Liver (tissue), 9 donors: Measurements from ENCODE around the gene C11orf98. TPM values are rescaled to one million over a fixed set of nuclear protein-coding genes. Genes with fewer than 3 reads are reported as not detected.

Source experiments
- DNase-seq: peaks from one replicate; pipeline ENCODE4 v3.0.0-alpha.2; 2017; ENCODE audit warnings: low spot score
- H3K27ac ChIP-seq, 2 donors: one replicate each; pipeline ENCODE4 v1.7.0; 2013; ENCODE audit warnings: inconsistent platforms in 2 of 2, low read length in 2 of 2, control low read depth in 1 of 2, low read depth in 1 of 2, mild to moderate bottlenecking in 1 of 2
- H3K27me3 ChIP-seq, 4 donors: one replicate each; pipeline versions ENCODE4 v1.6.1 to v1.7.0; 2013; ENCODE audit warnings: low read length in 3 of 4, inconsistent platforms in 1 of 4, mild to moderate bottlenecking in 1 of 4, moderate library complexity in 1 of 4; ENCODE audit not compliant: control insufficient read depth in 4 of 4, insufficient read depth in 4 of 4
- H3K36me3 ChIP-seq, 4 donors: one replicate each; pipeline versions ENCODE4 v1.6.1 to v1.7.0; 2013; ENCODE audit warnings: low read length in 3 of 4, mild to moderate bottlenecking in 3 of 4, low read depth in 1 of 4, moderate library complexity in 1 of 4; ENCODE audit not compliant: control insufficient read depth in 4 of 4, insufficient read depth in 3 of 4
- H3K4me1 ChIP-seq, 4 donors: one replicate each; pipeline versions ENCODE4 v1.6.1 to v1.7.0; 2013; ENCODE audit warnings: low read length in 3 of 4, mild to moderate bottlenecking in 3 of 4, moderate library complexity in 1 of 4; ENCODE audit not compliant: control insufficient read depth in 4 of 4, insufficient read depth in 4 of 4
- H3K4me3 ChIP-seq, 3 donors: one replicate each; pipeline versions ENCODE4 v1.6.1 to v1.7.0; 2013; ENCODE audit warnings: low read length in 3 of 3, control low read depth in 1 of 3, low read depth in 1 of 3, mild to moderate bottlenecking in 1 of 3
- H3K9ac ChIP-seq, 2 donors: one replicate each; pipeline ENCODE4 v1.7.0; 2013; ENCODE audit warnings: low read length in 2 of 2, mild to moderate bottlenecking in 2 of 2, moderate library complexity in 2 of 2, control low read depth in 1 of 2, low read depth in 1 of 2
- H3K9me3 ChIP-seq, 4 donors: one replicate each; pipeline versions ENCODE4 v1.6.1 to v1.7.0; 2013; ENCODE audit warnings: low read length in 3 of 4; ENCODE audit not compliant: control insufficient read depth in 4 of 4
- EGR1 ChIP-seq, 2 donors: IDR thresholded peaks; 2 replicates each; pipeline ENCODE4 v1.6.1; 2016 to 2018; ENCODE audit warnings: antibody characterized with exemption in 2 of 2, low read depth in 2 of 2
- FOXA1 ChIP-seq: IDR thresholded peaks from 2 replicates; pipeline ENCODE4 v1.6.1; 2016; ENCODE audit warnings: antibody characterized with exemption
- FOXA2 ChIP-seq: IDR thresholded peaks from 2 replicates; pipeline ENCODE4 v1.6.1; 2016; ENCODE audit warnings: antibody characterized with exemption
- GABPA ChIP-seq, 2 donors: IDR thresholded peaks in 1 of 2; conservative IDR thresholded peaks in 1 of 2; 2 replicates each; pipeline ENCODE4 v1.6.1; 2016; ENCODE audit warnings: antibody characterized with exemption in 2 of 2, mild to moderate bottlenecking in 1 of 2, moderate library complexity in 1 of 2
- JUND ChIP-seq, 2 donors: IDR thresholded peaks; 2 replicates each; pipeline ENCODE4 v1.6.1; 2016; ENCODE audit warnings: antibody characterized with exemption in 2 of 2
- RAD21 ChIP-seq, 2 donors: IDR thresholded peaks; 2 replicates each; pipeline ENCODE4 v1.6.1; 2016; ENCODE audit warnings: antibody characterized with exemption in 2 of 2, mild to moderate bottlenecking in 2 of 2
- RXRA ChIP-seq, 2 donors: IDR thresholded peaks; 2 replicates each; pipeline ENCODE4 v1.6.1; 2017 to 2018; ENCODE audit warnings: antibody characterized with exemption in 2 of 2, mild to moderate bottlenecking in 1 of 2
- YY1 ChIP-seq: IDR thresholded peaks from 2 replicates; pipeline ENCODE4 v1.6.1; 2016; ENCODE audit warnings: antibody characterized with exemption, mild to moderate bottlenecking
- WGBS: extraction: QIAGEN DNeasy Blood & Tissue Kit; methylation state at CpG from one replicate; pipeline ENCODE4 v1.1.7; 2013; 5-methylcytosine and 5-hydroxymethylcytosine counted together
- polyA plus RNA-seq, 2 donors: library from polyadenylated mRNA; stranded (reverse) in 1 of 2; unstranded in 1 of 2; fragments of 200-250 nt in 1 of 2; fragments of >200 nt in 1 of 2; fragmentation: Nextera tagmentation in 1 of 2; extraction: Ambion mirVana in 1 of 2; gene quantifications; one replicate each; pipeline versions ENCODE4 v1.2.1 to v1.2.3, GENCODE V29; 2013 to 2015
- total RNA-seq, 2 donors: library from RNA; depleted of rRNA; stranded (reverse); fragments of >200 nt; gene quantifications; one replicate each; pipeline ENCODE4 v1.2.3, GENCODE V29; 2014
- TF ChIP-seq, protein P1 (sequence below): IDR thresholded peaks from 2 replicates; pipeline ENCODE4 v1.6.1; 2016; ENCODE audit warnings: antibody characterized with exemption
- TF ChIP-seq, protein P2 (sequence below): IDR thresholded peaks from 2 replicates; pipeline ENCODE4 v1.6.1; 2016; ENCODE audit warnings: antibody characterized with exemption
- TF ChIP-seq, protein P3 (sequence below): IDR thresholded peaks from 2 replicates; pipeline ENCODE4 v1.6.1; 2016; ENCODE audit warnings: antibody characterized with exemption, mild to moderate bottlenecking
- TF ChIP-seq, protein P4 (sequence below): fragments of 150-350 bp; IDR thresholded peaks from 2 replicates; pipeline ENCODE4 v1.5.1; 2017; ENCODE audit warnings: improper control_type of control experiment, low read depth, low read length; ENCODE audit not compliant: missing input control
- TF ChIP-seq, protein P5 (sequence below): IDR thresholded peaks from 2 replicates; pipeline ENCODE4 v1.6.1; 2016; ENCODE audit warnings: antibody characterized with exemption
- donor health status: healthy.
- donor health status: healthy.
- donor health status: healthy.
- donor health status: healthy.
- donor health status: healthy.

The C11orf98 gene
- total and polyA plus RNA-seq, 4 donors, result 16.5 to 49.9 (median 30.7) TPM

DNA sequence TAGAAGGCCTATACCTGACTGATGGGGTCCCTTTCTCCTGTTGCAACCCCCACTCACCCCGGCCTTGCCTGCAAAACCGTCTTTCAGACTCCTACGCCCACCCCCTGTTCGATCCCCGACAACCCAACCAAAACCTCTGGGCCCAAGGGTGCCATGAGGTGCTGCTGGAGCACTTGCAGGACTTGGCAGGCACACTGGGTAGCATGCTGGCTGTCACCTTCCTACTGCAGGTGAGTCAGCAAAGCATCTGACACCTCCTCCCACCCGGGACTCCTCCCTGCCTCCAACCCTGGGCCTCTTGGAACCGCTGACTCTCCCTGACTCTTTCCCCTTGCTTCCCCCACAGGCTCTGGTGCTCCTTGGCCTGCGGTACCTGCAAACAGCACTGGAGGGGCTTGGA, 50.7 kb downstream of the C11orf98 start:
- TF ChIP-seq, protein P1, sequence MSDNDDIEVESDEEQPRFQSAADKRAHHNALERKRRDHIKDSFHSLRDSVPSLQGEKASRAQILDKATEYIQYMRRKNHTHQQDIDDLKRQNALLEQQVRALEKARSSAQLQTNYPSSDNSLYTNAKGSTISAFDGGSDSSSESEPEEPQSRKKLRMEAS, result no peak
- no peak for TF ChIP-seq FOXA2
- TF ChIP-seq FOXA1, result no peak
- TF ChIP-seq, protein P2, sequence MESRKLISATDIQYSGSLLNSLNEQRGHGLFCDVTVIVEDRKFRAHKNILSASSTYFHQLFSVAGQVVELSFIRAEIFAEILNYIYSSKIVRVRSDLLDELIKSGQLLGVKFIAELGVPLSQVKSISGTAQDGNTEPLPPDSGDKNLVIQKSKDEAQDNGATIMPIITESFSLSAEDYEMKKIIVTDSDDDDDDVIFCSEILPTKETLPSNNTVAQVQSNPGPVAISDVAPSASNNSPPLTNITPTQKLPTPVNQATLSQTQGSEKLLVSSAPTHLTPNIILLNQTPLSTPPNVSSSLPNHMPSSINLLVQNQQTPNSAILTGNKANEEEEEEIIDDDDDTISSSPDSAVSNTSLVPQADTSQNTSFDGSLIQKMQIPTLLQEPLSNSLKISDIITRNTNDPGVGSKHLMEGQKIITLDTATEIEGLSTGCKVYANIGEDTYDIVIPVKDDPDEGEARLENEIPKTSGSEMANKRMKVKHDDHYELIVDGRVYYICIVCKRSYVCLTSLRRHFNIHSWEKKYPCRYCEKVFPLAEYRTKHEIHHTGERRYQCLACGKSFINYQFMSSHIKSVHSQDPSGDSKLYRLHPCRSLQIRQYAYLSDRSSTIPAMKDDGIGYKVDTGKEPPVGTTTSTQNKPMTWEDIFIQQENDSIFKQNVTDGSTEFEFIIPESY, result no peak
- TF ChIP-seq RAD21 (IDR thresholded peaks at IDR 0.05), result no peak
- no peak for TF ChIP-seq GABPA (IDR thresholded peaks at IDR 0.05 in 1 of 2, conservative IDR thresholded peaks at IDR 0.05 in 1 of 2)
- TF ChIP-seq, protein P3, sequence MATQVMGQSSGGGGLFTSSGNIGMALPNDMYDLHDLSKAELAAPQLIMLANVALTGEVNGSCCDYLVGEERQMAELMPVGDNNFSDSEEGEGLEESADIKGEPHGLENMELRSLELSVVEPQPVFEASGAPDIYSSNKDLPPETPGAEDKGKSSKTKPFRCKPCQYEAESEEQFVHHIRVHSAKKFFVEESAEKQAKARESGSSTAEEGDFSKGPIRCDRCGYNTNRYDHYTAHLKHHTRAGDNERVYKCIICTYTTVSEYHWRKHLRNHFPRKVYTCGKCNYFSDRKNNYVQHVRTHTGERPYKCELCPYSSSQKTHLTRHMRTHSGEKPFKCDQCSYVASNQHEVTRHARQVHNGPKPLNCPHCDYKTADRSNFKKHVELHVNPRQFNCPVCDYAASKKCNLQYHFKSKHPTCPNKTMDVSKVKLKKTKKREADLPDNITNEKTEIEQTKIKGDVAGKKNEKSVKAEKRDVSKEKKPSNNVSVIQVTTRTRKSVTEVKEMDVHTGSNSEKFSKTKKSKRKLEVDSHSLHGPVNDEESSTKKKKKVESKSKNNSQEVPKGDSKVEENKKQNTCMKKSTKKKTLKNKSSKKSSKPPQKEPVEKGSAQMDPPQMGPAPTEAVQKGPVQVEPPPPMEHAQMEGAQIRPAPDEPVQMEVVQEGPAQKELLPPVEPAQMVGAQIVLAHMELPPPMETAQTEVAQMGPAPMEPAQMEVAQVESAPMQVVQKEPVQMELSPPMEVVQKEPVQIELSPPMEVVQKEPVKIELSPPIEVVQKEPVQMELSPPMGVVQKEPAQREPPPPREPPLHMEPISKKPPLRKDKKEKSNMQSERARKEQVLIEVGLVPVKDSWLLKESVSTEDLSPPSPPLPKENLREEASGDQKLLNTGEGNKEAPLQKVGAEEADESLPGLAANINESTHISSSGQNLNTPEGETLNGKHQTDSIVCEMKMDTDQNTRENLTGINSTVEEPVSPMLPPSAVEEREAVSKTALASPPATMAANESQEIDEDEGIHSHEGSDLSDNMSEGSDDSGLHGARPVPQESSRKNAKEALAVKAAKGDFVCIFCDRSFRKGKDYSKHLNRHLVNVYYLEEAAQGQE, result no peak
- no peak for TF ChIP-seq RXRA (IDR thresholded peaks at IDR 0.05)
- no peak for TF ChIP-seq YY1
- TF ChIP-seq JUND (IDR thresholded peaks at IDR 0.05), result no peak
- no peak for TF ChIP-seq EGR1 (IDR thresholded peaks at IDR 0.05; ENCODE audit: low read depth in 2 of 2)
- DNase-seq, result no peak
- H3K9ac ChIP-seq, result no peak overlapping the region
- no peaks in the 10 kb centered on the region for H3K9me3 ChIP-seq
- no peak overlapping the region for H3K4me3 ChIP-seq
- no peaks in the 10 kb centered on the region for H3K27me3 ChIP-seq
- 89% methylated on average over 8 of the region's 8 CpGs for WGBS
- H3K36me3 ChIP-seq, result peaks cover 0 to 17% (median 2%) of the 10 kb centered on the region in 4 donors
- H3K4me1 ChIP-seq, result peaks cover 7 to 29% (median 17%) of the 10 kb centered on the region in 4 donors
- peak overlapping the region; percentile 76 to 88 for H3K27ac ChIP-seq

DNA sequence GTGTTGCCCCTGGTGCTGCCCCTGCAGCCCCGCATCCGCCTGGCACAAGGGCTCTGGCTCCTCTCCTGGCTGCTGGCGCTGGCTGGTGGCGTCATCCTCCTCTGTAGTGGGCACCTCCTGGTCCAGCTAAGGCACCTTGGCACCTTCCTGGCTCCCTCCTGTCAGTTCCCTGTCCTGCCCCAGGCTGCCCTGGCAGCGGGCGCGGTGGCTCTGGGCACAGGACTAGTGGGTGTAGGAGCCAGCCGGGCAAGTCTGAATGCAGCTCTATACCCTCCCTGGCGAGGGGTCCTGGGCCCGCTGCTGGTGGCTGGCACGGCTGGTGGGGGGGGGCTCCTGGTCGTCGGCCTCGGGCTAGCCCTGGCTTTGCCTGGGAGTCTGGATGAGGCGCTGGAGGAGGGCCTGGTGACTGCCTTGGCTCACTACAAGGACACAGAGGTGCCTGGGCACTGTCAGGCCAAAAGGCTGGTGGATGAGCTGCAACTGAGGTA, 51.7 kb downstream of the C11orf98 start:
- no peaks in the 10 kb centered on the region for H3K27me3 ChIP-seq
- H3K4me1 ChIP-seq, result peaks cover 7 to 30% (median 18%) of the 10 kb centered on the region in 4 donors
- H3K9me3 ChIP-seq, result no peaks in the 10 kb centered on the region
- H3K4me3 ChIP-seq, result no peak overlapping the region
- peaks cover 0 to 21% (median 2%) of the 10 kb centered on the region in 4 donors for H3K36me3 ChIP-seq
- 54% methylated on average over 15 of the region's 15 CpGs for WGBS
- H3K9ac ChIP-seq, result no peak overlapping the region
- TF ChIP-seq FOXA1 (no peak), RAD21 (IDR thresholded peaks at IDR 0.05) (no peak)
- TF ChIP-seq, protein P4, sequence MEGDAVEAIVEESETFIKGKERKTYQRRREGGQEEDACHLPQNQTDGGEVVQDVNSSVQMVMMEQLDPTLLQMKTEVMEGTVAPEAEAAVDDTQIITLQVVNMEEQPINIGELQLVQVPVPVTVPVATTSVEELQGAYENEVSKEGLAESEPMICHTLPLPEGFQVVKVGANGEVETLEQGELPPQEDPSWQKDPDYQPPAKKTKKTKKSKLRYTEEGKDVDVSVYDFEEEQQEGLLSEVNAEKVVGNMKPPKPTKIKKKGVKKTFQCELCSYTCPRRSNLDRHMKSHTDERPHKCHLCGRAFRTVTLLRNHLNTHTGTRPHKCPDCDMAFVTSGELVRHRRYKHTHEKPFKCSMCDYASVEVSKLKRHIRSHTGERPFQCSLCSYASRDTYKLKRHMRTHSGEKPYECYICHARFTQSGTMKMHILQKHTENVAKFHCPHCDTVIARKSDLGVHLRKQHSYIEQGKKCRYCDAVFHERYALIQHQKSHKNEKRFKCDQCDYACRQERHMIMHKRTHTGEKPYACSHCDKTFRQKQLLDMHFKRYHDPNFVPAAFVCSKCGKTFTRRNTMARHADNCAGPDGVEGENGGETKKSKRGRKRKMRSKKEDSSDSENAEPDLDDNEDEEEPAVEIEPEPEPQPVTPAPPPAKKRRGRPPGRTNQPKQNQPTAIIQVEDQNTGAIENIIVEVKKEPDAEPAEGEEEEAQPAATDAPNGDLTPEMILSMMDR, result no peak
- TF ChIP-seq, protein P2, result no peak
- TF ChIP-seq, protein P5, sequence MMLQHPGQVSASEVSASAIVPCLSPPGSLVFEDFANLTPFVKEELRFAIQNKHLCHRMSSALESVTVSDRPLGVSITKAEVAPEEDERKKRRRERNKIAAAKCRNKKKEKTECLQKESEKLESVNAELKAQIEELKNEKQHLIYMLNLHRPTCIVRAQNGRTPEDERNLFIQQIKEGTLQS, result no peak
- DNase-seq, result no peak
- H3K27ac ChIP-seq, result peak overlapping the region; percentile 73 to 88
